ENCODE results near the gene SEC11A.

- no peak for TF ChIP-seq CTCF (conservative IDR thresholded peaks at IDR 0.05; ENCODE audit: low read depth, low read length)
- no peak for TF ChIP-seq EZH2 (IDR thresholded peaks at IDR 0.05; ENCODE audit: borderline replicate concordance, low read depth, low read length, poor library complexity, severe bottlenecking)
These were observed 82.4 kb downstream of the SEC11A start for GRCh38 chr15:84633311-84634227.

Data from A673 (cell line).